Stimulated activated CD4-positive, alpha-beta T cell treated with anti-CD3 and anti-CD28 coated beads, Interleukin-15, amount 100 ng/mL, for 1 hour (primary cell): ENCODE results near the gene POLE3.
A peak's percentile ranks its signal among the peaks of the same experiment; 100 is the strongest.
"Not testable (repeated sequence)": the region's sequence is repeated elsewhere in the genome, so short reads cannot be mapped to it uniquely, and the experiment has no call there.

Experiments used
- DNase-seq, 2 donors: peaks; one replicate each; pipeline ENCODE4 v3.0.0-alpha.2; 2020; ENCODE audit warnings: low read depth in 1 of 2, low spot score in 1 of 2

The POLE3 gene

GRCh38 chr9:113410207-113410864 lies at the start of gene POLE3, which contains the start of gene C9orf43:
TSS of gene POLE3 (minus strand) at chr9:113410675. CDS start at chr9:113410293, 382 bp downstream.
TSS of gene C9orf43 (plus strand) at chr9:113410747. CDS start at chr9:113413494, 2,747 bp downstream.
- DNase-seq = peak; percentile 87 to 95

GRCh38 chr9:113456235-113456634 lies 45.8 kb upstream of the POLE3 start:
- DNase-seq = no peak

- no peak for DNase-seq
Observed at GRCh38 chr9:113454914-113455761, 44.7 kb upstream of the POLE3 start.

- no peak for DNase-seq
Observed at GRCh38 chr9:113452113-113452605, 41.7 kb upstream of the POLE3 start.

- no peak for DNase-seq
Observed at GRCh38 chr9:113449376-113449775, 38.9 kb upstream of the POLE3 start.

- DNase-seq = no peak
Observed at GRCh38 chr9:113446323-113446740, 35.9 kb upstream of the POLE3 start.

GRCh38 chr9:113444736-113445135 lies 34.3 kb upstream of the POLE3 start:
- DNase-seq = no peak

- not testable (repeated sequence) for DNase-seq
Observed at GRCh38 chr9:113437716-113438115, 27.2 kb upstream of the POLE3 start.

- DNase-seq = no peak
Observed at GRCh38 chr9:113436728-113437515, 26.4 kb upstream of the POLE3 start.

GRCh38 chr9:113431191-113431590 lies 20.7 kb upstream of the POLE3 start:
- DNase-seq = no peak

- DNase-seq = no peak
Observed at GRCh38 chr9:113428062-113428615, 17.7 kb upstream of the POLE3 start.

- no peak for DNase-seq
Observed at GRCh38 chr9:113427629-113428028, 17.2 kb upstream of the POLE3 start.

- no peak for DNase-seq
Observed at GRCh38 chr9:113426701-113427100, 16.2 kb upstream of the POLE3 start.

- DNase-seq = no peak
Observed at GRCh38 chr9:113425072-113425471, 14.6 kb upstream of the POLE3 start.

- DNase-seq = no peak
Observed at GRCh38 chr9:113421726-113422125, 11.3 kb upstream of the POLE3 start.

GRCh38 chr9:113417370-113417769 lies 6.9 kb upstream of the POLE3 start:
- DNase-seq = no peak

GRCh38 chr9:113416149-113416721 lies 5.8 kb upstream of the POLE3 start:
- DNase-seq = no peak

- DNase-seq = no peak
Observed at GRCh38 chr9:113409883-113410206, 630 bp downstream of the POLE3 start.

GRCh38 chr9:113409481-113409880 lies 994 bp downstream of the POLE3 start:
- DNase-seq = no peak

- not testable (repeated sequence) for DNase-seq
Observed at GRCh38 chr9:113406873-113407511, 3.5 kb downstream of the POLE3 start.
